GM12878 (cell line): ENCODE results near the gene CTNNBL1.

Experiments used
- BMI1 ChIP-seq: fragments of 450-650 bp; IDR thresholded peaks from 2 replicates; pipeline ENCODE4 v1.6.1; 2016; ENCODE audit warnings: mild to moderate bottlenecking, moderate library complexity, borderline replicate concordance
- CHD2 ChIP-seq: IDR thresholded peaks from 2 replicates; pipeline ENCODE4 v1.6.1; 2011; ENCODE audit warnings: low read depth, low read length, improper control_type of control experiment, borderline replicate concordance
- CREM ChIP-seq: IDR thresholded peaks from 2 replicates; pipeline ENCODE4 v1.6.1; 2014; ENCODE audit warnings: antibody characterized with exemption, low read depth
- CTCF ChIP-seq, 3 experiments: IDR thresholded peaks in 2 of 3; conservative IDR thresholded peaks in 1 of 3; 2 replicates each; pipeline ENCODE4 v1.5.1; 2011; ENCODE audit warnings: low read depth in 3 of 3, low read length in 3 of 3, mild to moderate bottlenecking in 3 of 3, control low read depth in 2 of 3, moderate library complexity in 2 of 3, inconsistent platforms in 1 of 3, mixed read lengths in 1 of 3; ENCODE audit not compliant: control insufficient read depth in 2 of 3, insufficient read depth in 1 of 3; ENCODE audit errors: extremely low read depth in 1 of 3
- HDAC2 ChIP-seq: fragments of 200-600 bp; sonication (generic); IDR thresholded peaks from 2 replicates; pipeline ENCODE4 v1.6.1; 2017
- IKZF1 ChIP-seq: fragments of 450-650 bp; conservative IDR thresholded peaks from 2 replicates; pipeline ENCODE4 v1.6.1; 2017; ENCODE audit warnings: antibody characterized with exemption, mild to moderate bottlenecking
- JUNB ChIP-seq: IDR thresholded peaks from 2 replicates; pipeline ENCODE4 v1.6.1; 2016; ENCODE audit warnings: antibody characterized with exemption, mild to moderate bottlenecking
- POLR2A ChIP-seq: IDR thresholded peaks from 2 replicates; pipeline ENCODE4 v1.6.1; 2011; ENCODE audit warnings: low read depth, mild to moderate bottlenecking, low read length
- RELB ChIP-seq: fragments of 450-650 bp; IDR thresholded peaks from 2 replicates; pipeline ENCODE4 v1.6.1; 2017; ENCODE audit warnings: low read depth, mild to moderate bottlenecking, moderate library complexity
- SP1 ChIP-seq: IDR thresholded peaks from one replicate; pipeline ENCODE4 v1.6.1; 2011; ENCODE audit warnings: low read depth, low read length
- SUPT20H ChIP-seq: IDR thresholded peaks from 2 replicates; pipeline ENCODE4 v1.6.1; 2011; ENCODE audit warnings: low read depth, mild to moderate bottlenecking, low read length, moderate library complexity, borderline replicate concordance; ENCODE audit not compliant: control insufficient read depth
- TAF1 ChIP-seq: IDR thresholded peaks from 2 replicates; pipeline ENCODE4 v1.6.1; 2011; ENCODE audit warnings: mild to moderate bottlenecking, low read depth, low read length, borderline replicate concordance
- ZNF274 ChIP-seq: IDR thresholded peaks from one replicate; pipeline ENCODE4 v1.8.0; 2011; ENCODE audit not compliant: insufficient read length, insufficient read depth

GRCh38 chr20:37876863-37877262 lies 183.0 kb downstream of the CTNNBL1 start:
- TF ChIP-seq HDAC2, result no peak
- no peak for TF ChIP-seq CREM
- TF ChIP-seq JUNB, result no peak
- no peak for TF ChIP-seq IKZF1
- no peak for TF ChIP-seq CHD2
- TF ChIP-seq CTCF (IDR thresholded peaks at IDR 0.05 in 2 of 3, conservative IDR thresholded peaks at IDR 0.05 in 1 of 3; ENCODE audit: control insufficient read depth in 2 of 3, extremely low read depth in 1 of 3, insufficient read depth in 1 of 3, low read depth in 3 of 3, low read length in 3 of 3), result no peak
- TF ChIP-seq POLR2A, result no peak
- no peak for TF ChIP-seq ZNF274
- no peak for TF ChIP-seq BMI1
- no peak for TF ChIP-seq RELB
- TF ChIP-seq TAF1, result no peak
- TF ChIP-seq SUPT20H, result no peak
- TF ChIP-seq SP1, result no peak
